GM19328 (cell line): ENCODE data around the gene ALPP.
"Not testable (repeated sequence)": the region's sequence is repeated elsewhere in the genome, so short reads cannot be mapped to it uniquely, and the experiment has no call there.

Source experiments
- ATAC-seq: cut with Tn5 transposase; IDR thresholded peaks from one replicate; pipeline ENCODE4 v1.9.1; 2021; ENCODE audit warnings: mild to moderate bottlenecking, moderate library complexity; ENCODE audit not compliant: unreplicated experiment

The ALPP gene

GRCh38 chr2:232378735-232379151, at the start of gene ALPP:
TSS of gene ALPP (plus strand) at chr2:232378751. CDS start at chr2:232378803, 52 bp downstream.
- not testable (repeated sequence) for ATAC-seq

GRCh38 chr2:232329716-232330067, 48.9 kb upstream of the ALPP start:
- no peak for ATAC-seq

- ATAC-seq = no peak
Observed at GRCh38 chr2:232330068-232330999, 48.2 kb upstream of the ALPP start.

- ATAC-seq = not testable (repeated sequence)
Observed at GRCh38 chr2:232331061-232331460, 47.5 kb upstream of the ALPP start.

- not testable (repeated sequence) for ATAC-seq
Observed at GRCh38 chr2:232331641-232332040, 46.9 kb upstream of the ALPP start.

GRCh38 chr2:232332244-232332939, 46.2 kb upstream of the ALPP start:
- ATAC-seq = not testable (repeated sequence)

- no peak for ATAC-seq
Observed at GRCh38 chr2:232332940-232333259, 45.7 kb upstream of the ALPP start.

- ATAC-seq = no peak
Observed at GRCh38 chr2:232333361-232334135, 45.0 kb upstream of the ALPP start.

GRCh38 chr2:232334136-232334884, 44.2 kb upstream of the ALPP start:
- not testable (repeated sequence) for ATAC-seq

GRCh38 chr2:232334885-232335205, 43.7 kb upstream of the ALPP start:
- ATAC-seq = not testable (repeated sequence)

- not testable (repeated sequence) for ATAC-seq
Observed at GRCh38 chr2:232335206-232335858, 43.2 kb upstream of the ALPP start.

- ATAC-seq = no peak
Observed at GRCh38 chr2:232335859-232336215, 42.7 kb upstream of the ALPP start.

- no peak for ATAC-seq
Observed at GRCh38 chr2:232336241-232336736, 42.3 kb upstream of the ALPP start.

- ATAC-seq = no peak
Observed at GRCh38 chr2:232336981-232337720, 41.4 kb upstream of the ALPP start.

GRCh38 chr2:232338094-232338758, 40.3 kb upstream of the ALPP start:
- not testable (repeated sequence) for ATAC-seq

- ATAC-seq = no peak
Observed at GRCh38 chr2:232338759-232339106, 39.8 kb upstream of the ALPP start.

GRCh38 chr2:232339121-232340081, 39.1 kb upstream of the ALPP start:
- ATAC-seq = no peak
